K562 (cell line): ENCODE data around the gene AIG1. TPM values are rescaled to one million over a fixed set of nuclear protein-coding genes. Genes with fewer than 3 reads are reported as not detected.

Experiments
- ADNP ChIP-seq: fragments of 200-800 bp; sonication (Bioruptor generic); IDR thresholded peaks from 2 replicates; pipeline ENCODE4 v1.6.1; 2016; ENCODE audit warnings: missing genetic modification characterization, missing compliant biosample characterization
- CEBPG ChIP-seq, 3 experiments: fragments of 200-800 bp in 1 of 3; sonication (Bioruptor generic) in 1 of 3; sonication (generic) in 1 of 3; formaldehyde crosslinking in 1 of 3; IDR thresholded peaks in 2 of 3; conservative IDR thresholded peaks in 1 of 3; 2 replicates each; pipeline versions ENCODE4 v1.6.1 to v1.8.0; 2016 to 2022; ENCODE audit warnings: missing compliant biosample characterization in 2 of 3, missing genetic modification characterization in 2 of 3, mild to moderate bottlenecking in 1 of 3, missing genetic modification reagents in 1 of 3
- MCM5 ChIP-seq: fragments of 450-650 bp; IDR thresholded peaks from 2 replicates; pipeline ENCODE4 v1.6.1; 2016; ENCODE audit warnings: low read depth
- RBM14 ChIP-seq: fragments of 200-400 bp; formaldehyde crosslinking; IDR thresholded peaks from 2 replicates; pipeline ENCODE4 v1.6.1; 2018; ENCODE audit warnings: low read depth, mild to moderate bottlenecking, low read length, moderate library complexity, borderline replicate concordance; ENCODE audit not compliant: insufficient read depth
- polyA plus RNA-seq, 8 experiments: library from polyadenylated mRNA; depleted of rRNA in 4 of 8; stranded (reverse) in 5 of 8; unstranded in 3 of 8; fragments of >200 nt; fragmentation: Nextera tagmentation in 2 of 8; fragmentation: Illumina TruSeq in 1 of 8; extraction: Ambion mirVana in 2 of 8; extraction: Trizol in 1 of 8; gene quantifications; 2 replicates each; pipeline versions ENCODE4 v1.2.1 to v1.2.3, GENCODE V29; 2011 to 2014; ENCODE audit warnings: inconsistent platforms in 1 of 8, missing spikeins in 1 of 8
- total RNA-seq, 7 experiments: library from RNA; depleted of rRNA in 6 of 7; stranded (reverse); fragments of >200 nt in 6 of 7; fragmentation: Illumina TruSeq in 2 of 7; extraction: Trizol in 2 of 7; gene quantifications; 2 replicates each; pipeline versions ENCODE4 v1.2.1 to v1.2.3, GENCODE V29; 2011 to 2021; ENCODE audit warnings: low replicate concordance in 1 of 7
- TF ChIP-seq, protein P1 (sequence below): fragments of 150-350 bp; IDR thresholded peaks from 2 replicates; pipeline ENCODE4 v1.6.1; 2014; ENCODE audit warnings: low read depth, mild to moderate bottlenecking, low read length, borderline replicate concordance
- TF ChIP-seq, protein P2 (sequence below): fragments of 450-650 bp; IDR thresholded peaks from 2 replicates; pipeline ENCODE4 v1.6.1; 2017; ENCODE audit warnings: mild to moderate bottlenecking, moderate library complexity
- TF ChIP-seq, protein P3 (sequence below): sonication (generic); formaldehyde crosslinking; IDR thresholded peaks from 2 replicates; pipeline ENCODE4 v1.8.1; 2023; ENCODE audit warnings: missing genetic modification reagents, mild to moderate bottlenecking, borderline replicate concordance

Gene AIG1
- total and polyA plus RNA-seq, 9 of the 15 experiments (the other 6 are each of a cell fraction or from before 2014, with no cell fraction given): 74.8 to 333 (median 127) TPM

DNA sequence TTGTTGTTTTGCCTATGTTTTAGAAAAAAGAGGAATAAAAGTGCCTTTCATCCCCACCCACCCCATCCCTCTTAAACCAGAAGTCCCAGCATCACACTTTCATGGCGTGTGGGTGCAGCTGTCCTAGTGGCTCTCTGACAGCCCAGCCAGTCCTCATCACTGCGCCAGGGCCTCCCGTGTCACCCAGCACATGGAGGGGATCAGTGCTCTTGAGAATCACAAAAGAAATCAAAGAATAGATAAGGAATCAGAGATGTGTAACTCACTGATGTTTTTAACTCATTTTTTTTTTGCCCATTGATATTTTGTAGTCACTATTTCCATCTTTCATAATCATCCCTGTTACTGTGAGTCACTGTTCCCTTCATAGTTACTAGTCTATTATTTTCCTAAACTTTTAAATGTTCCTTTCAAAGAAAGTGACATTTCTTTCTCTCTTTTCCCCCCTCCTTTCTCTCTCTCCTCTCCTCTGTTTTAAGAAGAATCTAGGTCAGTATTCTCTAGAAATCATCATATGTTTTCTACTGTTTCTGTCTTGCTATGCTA lies 78.6 kb downstream of the AIG1 start (continued):
- TF ChIP-seq, protein P1, sequence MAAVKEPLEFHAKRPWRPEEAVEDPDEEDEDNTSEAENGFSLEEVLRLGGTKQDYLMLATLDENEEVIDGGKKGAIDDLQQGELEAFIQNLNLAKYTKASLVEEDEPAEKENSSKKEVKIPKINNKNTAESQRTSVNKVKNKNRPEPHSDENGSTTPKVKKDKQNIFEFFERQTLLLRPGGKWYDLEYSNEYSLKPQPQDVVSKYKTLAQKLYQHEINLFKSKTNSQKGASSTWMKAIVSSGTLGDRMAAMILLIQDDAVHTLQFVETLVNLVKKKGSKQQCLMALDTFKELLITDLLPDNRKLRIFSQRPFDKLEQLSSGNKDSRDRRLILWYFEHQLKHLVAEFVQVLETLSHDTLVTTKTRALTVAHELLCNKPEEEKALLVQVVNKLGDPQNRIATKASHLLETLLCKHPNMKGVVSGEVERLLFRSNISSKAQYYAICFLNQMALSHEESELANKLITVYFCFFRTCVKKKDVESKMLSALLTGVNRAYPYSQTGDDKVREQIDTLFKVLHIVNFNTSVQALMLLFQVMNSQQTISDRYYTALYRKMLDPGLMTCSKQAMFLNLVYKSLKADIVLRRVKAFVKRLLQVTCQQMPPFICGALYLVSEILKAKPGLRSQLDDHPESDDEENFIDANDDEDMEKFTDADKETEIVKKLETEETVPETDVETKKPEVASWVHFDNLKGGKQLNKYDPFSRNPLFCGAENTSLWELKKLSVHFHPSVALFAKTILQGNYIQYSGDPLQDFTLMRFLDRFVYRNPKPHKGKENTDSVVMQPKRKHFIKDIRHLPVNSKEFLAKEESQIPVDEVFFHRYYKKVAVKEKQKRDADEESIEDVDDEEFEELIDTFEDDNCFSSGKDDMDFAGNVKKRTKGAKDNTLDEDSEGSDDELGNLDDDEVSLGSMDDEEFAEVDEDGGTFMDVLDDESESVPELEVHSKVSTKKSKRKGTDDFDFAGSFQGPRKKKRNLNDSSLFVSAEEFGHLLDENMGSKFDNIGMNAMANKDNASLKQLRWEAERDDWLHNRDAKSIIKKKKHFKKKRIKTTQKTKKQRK: no peak
- no peak for TF ChIP-seq ADNP (tag)
- no peak for TF ChIP-seq MCM5
- no peak for TF ChIP-seq CEBPG (CRISPR knock-in tag; IDR thresholded peaks at IDR 0.05)
- TF ChIP-seq CEBPG (tag; conservative IDR thresholded peaks at IDR 0.05 in 1 of 2, IDR thresholded peaks at IDR 0.05 in 1 of 2): no peak
- TF ChIP-seq, protein P2, sequence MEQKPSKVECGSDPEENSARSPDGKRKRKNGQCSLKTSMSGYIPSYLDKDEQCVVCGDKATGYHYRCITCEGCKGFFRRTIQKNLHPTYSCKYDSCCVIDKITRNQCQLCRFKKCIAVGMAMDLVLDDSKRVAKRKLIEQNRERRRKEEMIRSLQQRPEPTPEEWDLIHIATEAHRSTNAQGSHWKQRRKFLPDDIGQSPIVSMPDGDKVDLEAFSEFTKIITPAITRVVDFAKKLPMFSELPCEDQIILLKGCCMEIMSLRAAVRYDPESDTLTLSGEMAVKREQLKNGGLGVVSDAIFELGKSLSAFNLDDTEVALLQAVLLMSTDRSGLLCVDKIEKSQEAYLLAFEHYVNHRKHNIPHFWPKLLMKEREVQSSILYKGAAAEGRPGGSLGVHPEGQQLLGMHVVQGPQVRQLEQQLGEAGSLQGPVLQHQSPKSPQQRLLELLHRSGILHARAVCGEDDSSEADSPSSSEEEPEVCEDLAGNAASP: no peak
- TF ChIP-seq, protein P3, sequence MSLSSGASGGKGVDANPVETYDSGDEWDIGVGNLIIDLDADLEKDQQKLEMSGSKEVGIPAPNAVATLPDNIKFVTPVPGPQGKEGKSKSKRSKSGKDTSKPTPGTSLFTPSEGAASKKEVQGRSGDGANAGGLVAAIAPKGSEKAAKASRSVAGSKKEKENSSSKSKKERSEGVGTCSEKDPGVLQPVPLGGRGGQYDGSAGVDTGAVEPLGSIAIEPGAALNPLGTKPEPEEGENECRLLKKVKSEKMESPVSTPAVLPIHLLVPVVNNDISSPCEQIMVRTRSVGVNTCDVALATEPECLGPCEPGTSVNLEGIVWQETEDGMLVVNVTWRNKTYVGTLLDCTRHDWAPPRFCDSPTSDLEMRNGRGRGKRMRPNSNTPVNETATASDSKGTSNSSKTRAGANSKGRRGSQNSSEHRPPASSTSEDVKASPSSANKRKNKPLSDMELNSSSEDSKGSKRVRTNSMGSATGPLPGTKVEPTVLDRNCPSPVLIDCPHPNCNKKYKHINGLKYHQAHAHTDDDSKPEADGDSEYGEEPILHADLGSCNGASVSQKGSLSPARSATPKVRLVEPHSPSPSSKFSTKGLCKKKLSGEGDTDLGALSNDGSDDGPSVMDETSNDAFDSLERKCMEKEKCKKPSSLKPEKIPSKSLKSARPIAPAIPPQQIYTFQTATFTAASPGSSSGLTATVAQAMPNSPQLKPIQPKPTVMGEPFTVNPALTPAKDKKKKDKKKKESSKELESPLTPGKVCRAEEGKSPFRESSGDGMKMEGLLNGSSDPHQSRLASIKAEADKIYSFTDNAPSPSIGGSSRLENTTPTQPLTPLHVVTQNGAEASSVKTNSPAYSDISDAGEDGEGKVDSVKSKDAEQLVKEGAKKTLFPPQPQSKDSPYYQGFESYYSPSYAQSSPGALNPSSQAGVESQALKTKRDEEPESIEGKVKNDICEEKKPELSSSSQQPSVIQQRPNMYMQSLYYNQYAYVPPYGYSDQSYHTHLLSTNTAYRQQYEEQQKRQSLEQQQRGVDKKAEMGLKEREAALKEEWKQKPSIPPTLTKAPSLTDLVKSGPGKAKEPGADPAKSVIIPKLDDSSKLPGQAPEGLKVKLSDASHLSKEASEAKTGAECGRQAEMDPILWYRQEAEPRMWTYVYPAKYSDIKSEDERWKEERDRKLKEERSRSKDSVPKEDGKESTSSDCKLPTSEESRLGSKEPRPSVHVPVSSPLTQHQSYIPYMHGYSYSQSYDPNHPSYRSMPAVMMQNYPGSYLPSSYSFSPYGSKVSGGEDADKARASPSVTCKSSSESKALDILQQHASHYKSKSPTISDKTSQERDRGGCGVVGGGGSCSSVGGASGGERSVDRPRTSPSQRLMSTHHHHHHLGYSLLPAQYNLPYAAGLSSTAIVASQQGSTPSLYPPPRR (CRISPR knock-in tag): no peak
- TF ChIP-seq RBM14: no peak
